GM12873 (cell line): ENCODE data around the gene SPAG16.

Source experiments
- TF ChIP-seq, protein P1 (sequence below): IDR thresholded peaks from 2 replicates; pipeline ENCODE4 v1.5.1; 2012; ENCODE audit warnings: low read depth, mild to moderate bottlenecking, moderate library complexity, low read length, control low read depth; ENCODE audit not compliant: insufficient read depth; ENCODE audit errors: missing control alignments

The SPAG16 gene

DNA sequence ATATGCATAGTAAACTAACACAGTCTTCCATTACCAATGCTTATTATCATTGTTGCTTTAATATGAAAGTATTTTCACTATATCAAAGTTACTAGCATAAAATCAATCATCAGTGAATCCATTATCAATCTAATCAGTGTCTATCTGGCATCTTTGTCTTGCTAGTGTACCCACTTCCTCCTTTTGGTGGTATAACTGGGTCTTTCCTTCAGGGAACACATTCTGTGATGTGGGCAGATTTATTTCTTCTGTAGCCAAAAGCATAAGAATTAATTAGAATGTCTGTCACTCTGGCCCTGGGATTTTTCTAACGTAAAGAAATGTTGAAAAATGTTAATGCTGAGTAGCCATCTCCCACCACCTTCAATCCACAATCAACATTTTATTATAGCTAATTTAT, 970.8 kb downstream of the SPAG16 start:
- TF ChIP-seq, protein P1, sequence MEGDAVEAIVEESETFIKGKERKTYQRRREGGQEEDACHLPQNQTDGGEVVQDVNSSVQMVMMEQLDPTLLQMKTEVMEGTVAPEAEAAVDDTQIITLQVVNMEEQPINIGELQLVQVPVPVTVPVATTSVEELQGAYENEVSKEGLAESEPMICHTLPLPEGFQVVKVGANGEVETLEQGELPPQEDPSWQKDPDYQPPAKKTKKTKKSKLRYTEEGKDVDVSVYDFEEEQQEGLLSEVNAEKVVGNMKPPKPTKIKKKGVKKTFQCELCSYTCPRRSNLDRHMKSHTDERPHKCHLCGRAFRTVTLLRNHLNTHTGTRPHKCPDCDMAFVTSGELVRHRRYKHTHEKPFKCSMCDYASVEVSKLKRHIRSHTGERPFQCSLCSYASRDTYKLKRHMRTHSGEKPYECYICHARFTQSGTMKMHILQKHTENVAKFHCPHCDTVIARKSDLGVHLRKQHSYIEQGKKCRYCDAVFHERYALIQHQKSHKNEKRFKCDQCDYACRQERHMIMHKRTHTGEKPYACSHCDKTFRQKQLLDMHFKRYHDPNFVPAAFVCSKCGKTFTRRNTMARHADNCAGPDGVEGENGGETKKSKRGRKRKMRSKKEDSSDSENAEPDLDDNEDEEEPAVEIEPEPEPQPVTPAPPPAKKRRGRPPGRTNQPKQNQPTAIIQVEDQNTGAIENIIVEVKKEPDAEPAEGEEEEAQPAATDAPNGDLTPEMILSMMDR, result no peak

DNA sequence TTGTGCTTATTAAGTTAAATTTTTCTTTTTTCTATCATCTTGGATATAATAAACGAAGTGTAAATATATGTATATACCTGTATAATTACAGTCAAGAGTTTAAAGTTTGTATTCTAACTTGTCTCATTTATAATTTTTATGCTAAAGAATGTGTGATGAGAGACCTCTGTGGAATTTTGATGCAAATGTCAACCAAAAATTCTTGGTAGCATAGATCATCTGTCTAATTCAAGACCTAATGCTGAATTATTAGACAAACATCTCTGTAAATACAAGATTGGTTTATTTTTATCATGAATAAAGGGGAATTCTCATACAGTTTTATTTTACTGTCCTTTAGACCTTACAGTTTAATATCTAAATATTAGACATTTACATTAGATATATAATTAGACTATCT, 977.4 kb downstream of the SPAG16 start:
- TF ChIP-seq, protein P1, result no peak

DNA sequence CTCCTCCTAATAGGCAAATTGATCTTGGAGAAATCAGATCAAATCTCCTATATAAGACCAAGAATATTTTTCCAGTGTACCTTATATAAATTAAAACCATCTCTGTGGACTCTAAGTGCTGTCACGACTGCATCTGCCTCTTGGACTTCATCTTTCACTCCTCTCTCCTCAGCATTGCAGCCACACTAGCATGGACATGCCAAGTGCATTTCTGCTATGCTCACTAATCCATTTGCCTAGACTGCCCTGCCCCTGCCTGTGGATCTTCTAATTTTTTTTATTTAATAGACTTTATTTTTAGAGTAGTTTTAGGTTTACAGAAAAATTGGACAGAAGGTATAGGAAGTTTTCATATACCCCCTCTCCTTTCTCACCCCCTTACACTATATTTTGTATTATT, 979.9 kb downstream of the SPAG16 start:
- TF ChIP-seq, protein P1, result no peak

- TF ChIP-seq, protein P1, result no peak
Observed at GRCh38 chr2:214265991-214266489, 981.8 kb downstream of the SPAG16 start.

GRCh38 chr2:214277880-214278279, 993.6 kb downstream of the SPAG16 start:
- TF ChIP-seq, protein P1, result no peak

GRCh38 chr2:214286011-214286410, 1001.7 kb downstream of the SPAG16 start:
- TF ChIP-seq, protein P1, result no peak

- TF ChIP-seq, protein P1, result no peak
Observed at GRCh38 chr2:214293593-214293992, 1009.3 kb downstream of the SPAG16 start.
